Activated CD8-positive, alpha-beta memory T cell treated with anti-CD3 and anti-CD28 coated beads for 1 hour (primary cell): ENCODE results near the gene CTNNA3.

Source experiments
- DNase-seq, 2 donors: peaks; one replicate each; pipeline ENCODE4 v3.0.0-alpha.2; 2020; ENCODE audit warnings: low read depth in 1 of 2; ENCODE audit errors: extremely low read depth in 1 of 2

CTNNA3 gene

DNA sequence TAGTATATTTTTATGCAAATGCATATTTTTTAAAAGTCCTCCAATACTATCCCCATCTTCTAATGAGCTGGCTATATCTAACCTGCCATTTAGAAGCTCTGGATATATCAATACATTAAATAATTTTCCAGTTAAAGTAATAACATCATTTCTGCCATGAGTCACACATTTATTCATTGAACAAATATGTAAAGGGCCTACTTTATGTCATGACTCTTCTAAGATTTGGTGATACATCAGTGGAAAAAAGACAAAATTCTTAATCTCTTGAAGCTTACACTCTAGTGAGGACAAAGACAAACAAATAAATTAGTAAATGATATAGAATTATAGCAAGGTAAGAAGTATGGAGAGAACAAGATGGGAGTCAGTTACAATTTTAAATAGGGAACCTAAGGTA lies 1487.0 kb downstream of the CTNNA3 start:
- no peak for DNase-seq

GRCh38 chr10:66204838-66205237 lies 1491.2 kb downstream of the CTNNA3 start:
- no peak for DNase-seq

- DNase-seq, result no peak
Measured at GRCh38 chr10:66202101-66202500, 1493.9 kb downstream of the CTNNA3 start.

- DNase-seq, result no peak
Measured at GRCh38 chr10:66192162-66192831, 1503.7 kb downstream of the CTNNA3 start.

DNA sequence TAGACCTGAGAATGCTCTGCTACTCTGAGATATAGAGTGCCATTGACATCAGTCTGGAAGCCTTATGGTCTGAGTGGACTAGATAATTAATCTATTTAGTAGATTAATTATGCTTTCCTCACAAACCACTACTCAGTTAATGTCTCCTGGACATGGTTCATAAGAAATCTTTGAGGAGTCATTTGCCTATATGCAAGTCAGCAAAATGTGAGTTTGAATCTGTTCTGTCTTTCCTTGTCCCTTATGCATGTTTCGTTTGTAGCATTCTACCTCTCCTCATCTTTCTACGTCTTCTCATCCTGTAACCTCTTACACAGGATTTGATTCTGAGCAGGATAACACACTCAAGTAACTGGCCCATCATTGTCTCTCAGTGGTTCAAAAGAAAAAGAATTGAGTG lies 1505.6 kb downstream of the CTNNA3 start:
- DNase-seq, result no peak

GRCh38 chr10:66189271-66189670 lies 1506.7 kb downstream of the CTNNA3 start:
- no peak for DNase-seq

DNA sequence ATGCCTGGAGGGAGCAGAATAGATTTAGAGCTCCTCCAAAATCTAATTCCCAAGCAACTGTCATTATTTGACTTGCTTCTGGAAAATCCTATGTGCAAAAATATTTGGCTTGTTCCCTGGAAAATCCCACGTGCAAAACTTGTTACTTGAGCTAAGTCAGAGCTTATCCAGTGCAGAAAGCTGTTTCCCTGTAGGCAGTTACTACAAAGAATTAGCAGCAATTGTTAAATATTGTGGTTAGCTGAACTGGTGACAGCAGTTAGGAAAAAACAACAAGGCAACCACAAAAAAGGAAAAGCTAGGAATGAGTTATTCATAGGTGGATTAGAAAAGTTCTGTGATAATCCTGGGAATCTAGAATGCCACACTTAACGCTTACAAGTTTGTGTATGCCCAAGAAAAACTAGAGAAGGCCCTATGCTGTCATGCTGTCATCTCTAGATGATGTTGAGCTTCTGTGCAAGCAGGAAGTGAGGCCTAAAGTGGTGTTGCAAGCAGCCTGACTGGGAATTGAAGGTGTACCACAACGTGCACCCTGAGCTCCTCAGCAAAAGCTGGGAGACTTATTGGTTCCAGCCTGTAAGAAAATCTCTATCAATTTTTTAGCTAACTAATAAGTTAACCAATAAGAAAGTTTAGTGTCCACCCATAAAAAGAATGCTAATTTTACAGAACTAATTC lies 1508.8 kb downstream of the CTNNA3 start:
- DNase-seq, result no peak

DNA sequence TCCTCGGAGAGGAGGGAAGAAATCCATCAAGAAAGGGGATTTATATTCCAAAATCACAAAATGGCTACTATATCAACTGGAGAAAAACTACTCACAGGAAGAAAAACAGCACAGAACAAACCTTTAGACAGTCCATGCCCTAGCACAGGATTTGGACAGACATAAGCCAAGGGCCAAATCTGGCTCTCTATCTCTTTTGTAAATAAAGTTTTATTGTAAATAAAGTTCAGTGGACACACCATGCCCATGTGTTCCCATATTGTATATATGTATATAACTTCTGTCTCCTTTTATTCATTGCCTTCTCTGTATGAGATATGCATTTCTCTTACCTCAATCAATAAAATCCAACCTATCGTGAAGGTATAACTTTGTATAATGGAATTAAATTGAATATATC lies 1513.0 kb downstream of the CTNNA3 start:
- no peak for DNase-seq

DNA sequence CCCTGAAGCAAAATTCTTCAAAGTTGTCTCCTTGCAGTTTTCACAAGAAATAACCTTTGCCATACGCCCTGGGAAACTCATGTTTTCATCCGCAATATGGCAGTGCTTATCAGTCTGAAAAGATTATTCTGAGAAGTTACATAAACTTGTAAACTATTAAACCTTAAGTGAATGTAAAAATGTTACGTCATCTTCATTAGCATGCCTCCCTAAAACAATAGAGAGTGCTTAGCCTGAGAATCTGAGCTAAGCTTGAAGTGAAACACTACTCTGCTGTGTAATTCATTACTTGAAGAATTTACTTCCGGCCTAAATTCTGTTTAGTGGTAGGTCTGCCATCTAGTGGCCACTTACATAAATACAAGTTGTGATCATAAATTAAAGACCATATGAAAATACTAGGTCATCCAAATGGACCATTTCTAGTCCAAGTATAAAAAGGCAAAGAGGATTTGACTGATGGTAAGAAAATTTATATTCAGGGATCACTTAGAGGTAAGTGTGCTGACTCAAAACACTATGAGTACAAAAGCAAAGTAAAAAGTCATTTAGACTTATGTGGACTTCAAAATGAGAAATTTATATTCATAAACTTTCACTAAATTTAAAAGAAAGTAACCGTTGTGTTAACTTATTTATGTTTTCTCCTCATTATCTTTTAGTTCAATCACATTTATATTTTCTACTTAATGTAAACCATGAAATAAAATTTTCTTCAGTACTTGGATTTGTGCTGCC lies 1515.2 kb downstream of the CTNNA3 start:
- DNase-seq, result no peak

DNA sequence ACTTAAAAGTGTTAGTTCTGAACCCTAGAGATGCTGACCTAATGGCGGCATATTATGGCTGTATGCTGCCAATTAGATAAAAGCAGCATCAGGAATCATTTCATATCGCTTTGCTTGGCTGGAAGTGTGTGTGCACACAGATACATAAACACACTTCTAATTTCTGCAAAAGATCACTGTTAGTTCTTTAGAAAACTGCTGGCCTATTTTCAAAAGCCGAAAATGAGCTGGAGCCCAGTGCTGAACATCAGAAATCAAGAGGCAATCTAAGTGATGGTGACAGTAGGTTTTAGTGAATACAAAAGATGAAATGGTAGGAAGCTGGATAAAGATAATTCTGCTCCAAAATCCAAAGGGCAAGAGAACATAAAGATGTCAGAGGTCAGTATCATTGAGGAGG lies 1516.0 kb downstream of the CTNNA3 start:
- no peak for DNase-seq

DNA sequence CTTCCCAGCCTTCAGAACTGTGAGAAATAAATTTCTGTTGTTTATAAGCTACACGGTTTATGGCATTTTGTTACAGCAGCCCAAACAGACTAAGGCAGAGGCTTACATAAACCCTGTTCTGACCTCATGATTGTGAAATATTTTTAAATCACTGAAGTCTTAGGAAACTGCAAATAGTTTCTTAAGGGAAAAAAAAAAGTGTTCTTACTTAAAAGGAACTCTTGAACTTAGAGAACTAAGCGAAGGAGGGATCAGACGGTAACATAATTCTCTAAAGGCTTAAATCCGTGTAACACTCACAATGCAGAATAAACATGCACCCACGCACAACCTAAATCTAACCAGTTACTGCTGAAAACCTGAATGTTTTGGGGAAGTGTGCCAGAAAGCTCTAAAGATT lies 1519.2 kb downstream of the CTNNA3 start:
- DNase-seq, result no peak

DNA sequence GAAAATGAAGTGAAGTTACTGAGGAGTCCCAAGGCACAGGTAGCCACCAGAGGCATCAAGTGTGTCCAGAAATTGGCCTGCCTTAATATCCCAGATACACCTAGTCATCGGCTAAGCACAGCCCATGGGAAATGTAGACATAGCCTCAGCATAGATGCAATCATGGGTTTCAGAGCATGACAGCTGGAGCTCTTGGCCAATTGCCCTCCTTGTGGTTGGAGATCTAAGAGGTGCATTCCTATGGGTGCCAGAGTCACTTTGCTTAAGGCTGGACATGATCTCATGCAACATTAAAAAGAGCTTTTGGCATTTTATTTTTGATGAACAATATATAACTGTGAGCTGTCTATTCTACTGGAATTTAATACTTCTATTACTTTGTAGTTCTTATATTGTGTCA lies 1528.2 kb downstream of the CTNNA3 start:
- DNase-seq, result no peak

- no peak for DNase-seq
Measured at GRCh38 chr10:66162560-66163143, 1533.3 kb downstream of the CTNNA3 start.

DNA sequence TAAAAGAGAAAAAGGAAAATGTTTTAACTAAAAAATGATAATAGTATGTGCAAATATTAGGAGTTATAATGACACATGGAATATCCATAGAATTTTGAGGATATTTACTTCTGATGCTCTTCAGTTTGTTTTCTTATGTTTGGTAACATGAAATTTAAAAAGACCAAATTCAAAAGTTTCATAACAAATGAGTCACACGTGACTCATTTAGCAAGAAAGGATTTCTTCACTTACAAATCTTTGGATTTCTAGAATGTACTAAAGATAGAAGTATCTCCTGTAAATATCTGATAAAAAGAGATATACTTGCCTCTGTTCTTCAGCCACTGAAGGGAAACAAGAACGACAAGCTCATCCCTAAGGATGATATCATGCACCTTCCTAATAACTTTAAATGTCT lies 1544.6 kb downstream of the CTNNA3 start:
- no peak for DNase-seq

DNA sequence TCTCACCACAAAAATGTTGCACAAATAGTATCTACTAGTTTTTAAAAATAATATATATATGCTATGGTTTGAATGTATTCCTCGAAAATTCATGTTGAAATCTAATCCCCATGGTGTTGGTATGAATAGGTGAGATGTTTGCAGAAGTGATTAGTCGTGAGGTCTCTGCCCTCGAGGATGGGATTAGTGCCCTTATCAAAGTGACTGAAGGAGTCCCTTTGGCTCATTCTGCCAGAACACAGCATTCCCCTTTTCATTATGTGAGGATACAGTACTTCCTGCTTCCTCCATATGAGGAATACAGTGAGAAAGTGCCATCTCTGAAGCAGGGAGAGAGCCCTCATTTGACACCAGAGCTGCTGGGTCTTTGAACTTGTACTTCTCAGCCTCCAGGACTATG lies 1547.7 kb downstream of the CTNNA3 start:
- no peak for DNase-seq

DNA sequence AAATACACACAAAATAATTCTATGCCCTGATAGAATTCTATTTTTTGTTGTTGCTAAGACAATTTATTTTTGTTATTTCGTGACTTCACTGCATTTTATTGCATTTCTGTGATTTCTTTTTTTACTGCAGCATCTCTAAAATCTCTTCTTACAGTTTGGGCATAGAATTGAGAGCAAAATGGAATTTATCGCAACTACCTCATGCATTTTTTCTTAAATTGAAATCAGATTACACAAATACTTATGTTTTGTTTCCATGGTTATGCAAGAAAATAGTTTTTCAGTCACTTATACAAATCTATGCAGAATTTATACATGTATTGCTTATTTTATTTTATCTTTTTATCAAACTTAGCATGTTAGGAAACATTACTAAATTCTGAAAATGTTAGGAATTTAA lies 1552.0 kb downstream of the CTNNA3 start:
- no peak for DNase-seq

DNA sequence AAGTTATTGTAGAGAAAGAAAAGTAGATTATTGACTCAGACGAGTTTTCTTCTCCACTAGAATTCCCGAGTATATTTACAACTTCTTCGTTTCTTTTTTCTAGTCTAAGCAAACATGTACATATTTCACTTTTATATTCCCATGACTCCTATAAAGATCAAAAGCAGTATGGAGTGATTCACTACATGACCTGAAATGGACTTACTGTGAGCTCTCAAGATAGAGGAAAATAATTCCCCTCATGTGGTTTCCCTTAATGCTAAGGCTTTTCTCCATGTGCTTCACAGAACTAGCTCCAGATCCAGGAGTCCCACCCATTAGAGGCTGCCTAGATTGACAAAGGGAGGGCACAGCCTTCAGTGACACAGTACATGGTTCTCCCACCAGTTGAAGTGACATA lies 1593.2 kb downstream of the CTNNA3 start:
- no peak for DNase-seq

- no peak for DNase-seq
Measured at GRCh38 chr10:66098595-66099480, 1597.2 kb downstream of the CTNNA3 start.

- no peak for DNase-seq
Measured at GRCh38 chr10:66095610-66096009, 1600.4 kb downstream of the CTNNA3 start.

GRCh38 chr10:66085906-66086305 lies 1610.1 kb downstream of the CTNNA3 start:
- no peak for DNase-seq

DNA sequence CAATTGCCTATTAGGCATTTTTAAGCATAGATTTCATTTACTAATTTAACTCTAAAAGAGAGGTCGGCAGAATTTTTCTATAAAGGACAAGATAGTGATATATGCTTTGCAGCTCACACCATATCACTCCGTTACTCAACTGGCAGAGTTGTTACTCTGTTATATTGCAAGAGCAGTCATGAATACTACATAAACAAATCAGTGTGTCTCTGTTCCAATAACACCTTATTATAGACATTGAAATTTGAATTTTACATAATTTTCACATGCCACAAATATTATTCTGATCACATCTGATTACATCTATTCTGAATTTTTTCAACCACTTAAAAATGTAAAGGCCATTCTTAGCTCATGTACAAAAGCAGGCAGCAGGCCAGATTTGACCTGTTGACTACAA lies 1624.1 kb downstream of the CTNNA3 start:
- no peak for DNase-seq
